Prostate gland (tissue), 2 donors: ENCODE results near the gene PSMA4. TPM values are rescaled to one million over a fixed set of nuclear protein-coding genes. Genes with fewer than 3 reads are reported as not detected.

Experiments
- DNase-seq: peaks from one replicate; pipeline ENCODE4 v3.0.0-alpha.2; 2019; ENCODE audit warnings: low spot score
- H3K27ac ChIP-seq, 2 donors: fragments of 200-600 bp; sonication (generic); 2 replicates each; pipeline ENCODE4 v1.5.1; 2017 to 2019
- H3K27me3 ChIP-seq: fragments of 200-600 bp; sonication (generic); replicated peaks from 2 replicates; pipeline ENCODE4 v1.5.1; 2019; ENCODE audit not compliant: insufficient read depth
- H3K36me3 ChIP-seq, 2 donors: fragments of 200-600 bp; sonication (generic); 1 replicate in 1 of 2; 2 replicates in 1 of 2; pipeline versions ENCODE4 v1.5.1 to v1.8.1; 2017 to 2019
- H3K4me1 ChIP-seq: fragments of 200-600 bp; sonication (generic); replicated peaks from 2 replicates; pipeline ENCODE4 v1.5.1; 2019
- H3K4me3 ChIP-seq, 2 donors: fragments of 200-600 bp; sonication (generic); 2 replicates each; pipeline ENCODE4 v1.5.1; 2017 to 2019
- H3K9me3 ChIP-seq: fragments of 200-600 bp; sonication (generic); 2 replicates; pipeline ENCODE4 v1.5.1; 2017
- POLR2A ChIP-seq: fragments of 450-650 bp; IDR thresholded peaks from one replicate; pipeline ENCODE4 v1.6.1; 2016; ENCODE audit warnings: antibody characterized with exemption, mild to moderate bottlenecking
- POLR2AphosphoS5 ChIP-seq: sonication (generic); formaldehyde crosslinking; IDR thresholded peaks from one replicate; pipeline ENCODE4 v1.6.1; 2017; ENCODE audit warnings: antibody characterized with exemption
- WGBS: methylation state at CpG from one replicate; pipeline ENCODE4 v1.1.5; 2018; 5-methylcytosine and 5-hydroxymethylcytosine counted together
- intact Hi-C: fragments of 100-400 bp; cut with DNase I; formaldehyde crosslinking; loops from one replicate; pipeline ENCODE4 v1.14.2; 2022
- small RNA-seq, 2 donors: library from RNA; depleted of rRNA; stranded (forward); fragments of <200 nt; gene quantifications; one replicate each; pipeline ENCODE3, GENCODE V24; 2016
- total RNA-seq, 2 donors: library from RNA; depleted of rRNA; stranded (reverse); fragments of >200 nt; gene quantifications; one replicate each; pipeline ENCODE4 v1.1.0, GENCODE V29; 2016
- TF ChIP-seq, protein P1 (sequence below), 4 experiments: fragments of 200-600 bp in 2 of 4; fragments of 450-650 bp in 2 of 4; sonication (generic) in 2 of 4; IDR thresholded peaks; 1 replicate in 3 of 4; 2 replicates in 1 of 4; pipeline ENCODE4 v1.5.1; 2016 to 2019; ENCODE audit warnings: antibody characterized with exemption in 4 of 4, mild to moderate bottlenecking in 2 of 4, moderate library complexity in 2 of 4

Gene PSMA4
- total RNA-seq, 2 donors from 2014 or later, result 62.8 to 174 TPM

- DNase-seq, result no peak
- H3K9me3 ChIP-seq, result no peaks in the 10 kb centered on the region
- intact Hi-C loops, result no loop called here
- no peak overlapping the region for H3K4me3 ChIP-seq
- no peaks in the 10 kb centered on the region for H3K4me1 ChIP-seq
- H3K27ac ChIP-seq, result no peak overlapping the region
- H3K36me3 ChIP-seq, result no peaks in the 10 kb centered on the region
- 100% methylated on average over 1 of the region's 1 CpG for WGBS
- H3K27me3 ChIP-seq, result no peaks in the 10 kb centered on the region
- no peak for TF ChIP-seq POLR2AphosphoS5
- TF ChIP-seq, protein P1, sequence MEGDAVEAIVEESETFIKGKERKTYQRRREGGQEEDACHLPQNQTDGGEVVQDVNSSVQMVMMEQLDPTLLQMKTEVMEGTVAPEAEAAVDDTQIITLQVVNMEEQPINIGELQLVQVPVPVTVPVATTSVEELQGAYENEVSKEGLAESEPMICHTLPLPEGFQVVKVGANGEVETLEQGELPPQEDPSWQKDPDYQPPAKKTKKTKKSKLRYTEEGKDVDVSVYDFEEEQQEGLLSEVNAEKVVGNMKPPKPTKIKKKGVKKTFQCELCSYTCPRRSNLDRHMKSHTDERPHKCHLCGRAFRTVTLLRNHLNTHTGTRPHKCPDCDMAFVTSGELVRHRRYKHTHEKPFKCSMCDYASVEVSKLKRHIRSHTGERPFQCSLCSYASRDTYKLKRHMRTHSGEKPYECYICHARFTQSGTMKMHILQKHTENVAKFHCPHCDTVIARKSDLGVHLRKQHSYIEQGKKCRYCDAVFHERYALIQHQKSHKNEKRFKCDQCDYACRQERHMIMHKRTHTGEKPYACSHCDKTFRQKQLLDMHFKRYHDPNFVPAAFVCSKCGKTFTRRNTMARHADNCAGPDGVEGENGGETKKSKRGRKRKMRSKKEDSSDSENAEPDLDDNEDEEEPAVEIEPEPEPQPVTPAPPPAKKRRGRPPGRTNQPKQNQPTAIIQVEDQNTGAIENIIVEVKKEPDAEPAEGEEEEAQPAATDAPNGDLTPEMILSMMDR (IDR thresholded peaks at IDR 0.05), result no peak
- TF ChIP-seq POLR2A, result no peak
Observed at GRCh38 chr15:78574944-78575343, 34.7 kb downstream of the PSMA4 start.

- 97% methylated on average over 1 of the region's 1 CpG for WGBS
Observed at GRCh38 chr15:78597583-78597982, 57.3 kb downstream of the PSMA4 start.

DNA sequence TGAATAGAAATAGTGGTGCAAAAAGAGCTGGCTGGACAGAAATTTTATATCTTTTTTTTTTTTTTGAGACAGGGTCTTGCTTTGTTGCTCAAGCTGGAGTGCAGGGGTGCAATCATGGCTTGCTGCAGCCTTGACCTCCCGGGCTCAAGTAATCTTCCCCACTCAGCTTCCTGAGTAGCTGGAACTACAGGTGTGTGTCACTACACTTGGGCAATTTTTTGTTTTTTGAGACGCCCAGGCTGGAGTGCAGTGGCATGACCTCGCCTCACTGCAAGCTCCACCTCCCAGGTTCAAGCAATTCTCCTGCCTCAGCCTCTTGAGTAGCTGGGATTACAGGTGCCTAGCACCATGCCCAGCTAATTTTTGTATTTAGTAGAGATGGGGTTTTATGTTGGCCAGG lies 58.1 kb downstream of the PSMA4 start:
- H3K4me3 ChIP-seq, result no peak overlapping the region
- H3K27me3 ChIP-seq, result no peaks in the 10 kb centered on the region
- H3K36me3 ChIP-seq, result no peaks in the 10 kb centered on the region
- no peaks in the 10 kb centered on the region for H3K9me3 ChIP-seq
- intact Hi-C loops, result no loop called here
- H3K27ac ChIP-seq, result no peak overlapping the region
- H3K4me1 ChIP-seq, result no peaks in the 10 kb centered on the region
- WGBS, result 97% methylated on average over 3 of the region's 3 CpGs
- TF ChIP-seq POLR2AphosphoS5 (no peak), POLR2A (no peak)
- TF ChIP-seq, protein P1 (IDR thresholded peaks at IDR 0.05), result no peak
- DNase-seq, result no peak

More at GRCh38 chr15:78597583-78597982, 57.3 kb downstream of the PSMA4 start:
- no peak for DNase-seq
- H3K27ac ChIP-seq, result no peak overlapping the region
- no peaks in the 10 kb centered on the region for H3K27me3 ChIP-seq
- H3K4me1 ChIP-seq, result no peaks in the 10 kb centered on the region
- no peaks in the 10 kb centered on the region for H3K36me3 ChIP-seq
- TF ChIP-seq POLR2AphosphoS5 (no peak), POLR2A (no peak)
- TF ChIP-seq, protein P1 (IDR thresholded peaks at IDR 0.05), result no peak
- no peaks in the 10 kb centered on the region for H3K9me3 ChIP-seq
- no peak overlapping the region for H3K4me3 ChIP-seq
- intact Hi-C loops, result no loop called here

GRCh38 chr15:78599189-78599588 lies 58.9 kb downstream of the PSMA4 start:
- Histone ChIP-seq H3K27ac (no peak overlapping the region), H3K36me3 (no peaks in the 10 kb centered on the region), H3K4me1 (no peaks in the 10 kb centered on the region), H3K27me3 (no peaks in the 10 kb centered on the region), H3K9me3 (no peaks in the 10 kb centered on the region), H3K4me3 (no peak overlapping the region)
- TF ChIP-seq POLR2A, result no peak
- TF ChIP-seq, protein P1 (IDR thresholded peaks at IDR 0.05), result no peak
- TF ChIP-seq POLR2AphosphoS5, result no peak
- DNase-seq, result no peak
- intact Hi-C loops, result no loop called here

Small RNA genes lying within 50 kb of the gene (small RNA-seq; reads per million reads assigned to genes)
- gene AC067863.2, result 0 reads per million in 2 donors

Other genes starting within 250 kb of the PSMA4 start
- 100 to 1,000 TPM in 1 of 2 donors, 10 to 100 TPM in 1; 58.1 to 109 TPM for gene SKIC8, start 240.8 kb upstream of the PSMA4 start, total RNA-seq
- gene CRABP1, start 200.1 kb upstream of the PSMA4 start, total RNA-seq, result not detected
- gene IREB2, start 102.2 kb upstream of the PSMA4 start, total RNA-seq, result 10 to 100 TPM; 30.5 to 39.0 TPM
- gene HYKK, start 32.9 kb upstream of the PSMA4 start, total RNA-seq, result 10 to 100 TPM in 1 of 2 donors, 1 to 10 TPM in 1; 6.2 to 11.2 TPM
- gene CHRNA5, start 25.1 kb downstream of the PSMA4 start, total RNA-seq, result 1 to 10 TPM; 1.9 to 2.0 TPM
- under 1 TPM; 0.23 to 0.97 TPM for gene CHRNA3, start 80.6 kb downstream of the PSMA4 start, total RNA-seq
- gene CHRNB4, start 100.8 kb downstream of the PSMA4 start, total RNA-seq, result 1 to 10 TPM in 1 of 2 donors, not detected in 1; 3.0 TPM